Endodermal cell (in vitro differentiated cells): ENCODE results near the gene A1CF. TPM values are rescaled to one million over a fixed set of nuclear protein-coding genes. Genes with fewer than 3 reads are reported as not detected.
"Not testable (repeated sequence)": the region's sequence is repeated elsewhere in the genome, so short reads cannot be mapped to it uniquely, and the experiment has no call there.

Experiments used
- DNase-seq: peaks from one replicate; pipeline ENCODE4 v3.0.0-alpha.2; 2017
- H3K27ac ChIP-seq: 2 replicates; pipeline ENCODE4 v1.5.1; 2013; ENCODE audit warnings: mild to moderate bottlenecking, low read depth, low read length, moderate library complexity
- H3K27me3 ChIP-seq: 2 replicates; pipeline ENCODE4 v1.6.1; 2013; ENCODE audit warnings: mild to moderate bottlenecking, low read length, moderate library complexity; ENCODE audit not compliant: insufficient read depth, control insufficient read depth, poor library complexity, severe bottlenecking
- H3K36me3 ChIP-seq: 2 replicates; pipeline ENCODE4 v1.7.0; 2013; ENCODE audit warnings: mild to moderate bottlenecking, low read length, moderate library complexity; ENCODE audit not compliant: control insufficient read depth, insufficient read depth
- H3K4me1 ChIP-seq: one replicate; pipeline ENCODE4 v1.7.0; 2013; ENCODE audit warnings: low read length; ENCODE audit not compliant: control insufficient read depth, insufficient read depth
- H3K4me3 ChIP-seq: 2 replicates; pipeline ENCODE4 v1.5.1; 2013; ENCODE audit warnings: mild to moderate bottlenecking, low read length, moderate library complexity
- H3K9ac ChIP-seq: 2 replicates; pipeline ENCODE4 v1.6.1; 2013; ENCODE audit warnings: mild to moderate bottlenecking, low read length, moderate library complexity; ENCODE audit not compliant: poor library complexity, severe bottlenecking; ENCODE audit errors: extremely low read depth
- H3K9me3 ChIP-seq: 2 replicates; pipeline ENCODE4 v1.6.1; 2013; ENCODE audit warnings: mild to moderate bottlenecking, low read length, moderate library complexity; ENCODE audit not compliant: control insufficient read depth
- H3K27ac Mint-ChIP-seq: 2 replicates; pipeline ENCODE4 v1.8.0; 2020; ENCODE audit warnings: mixed read lengths
- H3K27me3 Mint-ChIP-seq: 2 replicates; pipeline ENCODE4 v1.8.0; 2021; ENCODE audit warnings: mild to moderate bottlenecking, mixed read lengths; ENCODE audit not compliant: insufficient read depth
- H3K36me3 Mint-ChIP-seq: 2 replicates; pipeline ENCODE4 v1.8.0; 2020; ENCODE audit warnings: low read depth, mixed read lengths
- H3K4me1 Mint-ChIP-seq: 2 replicates; pipeline ENCODE4 v1.8.0; 2020; ENCODE audit warnings: mixed read lengths
- H3K4me3 Mint-ChIP-seq: 2 replicates; pipeline ENCODE4 v1.8.0; 2020; ENCODE audit warnings: mild to moderate bottlenecking, moderate library complexity, mixed read lengths
- H3K9me3 Mint-ChIP-seq: 2 replicates; pipeline ENCODE4 v1.8.0; 2020; ENCODE audit warnings: mild to moderate bottlenecking, mixed read lengths
- WGBS, 2 experiments: methylation state at CpG; one replicate each; pipeline versions ENCODE4 v1.1.5 to v1.1.7; 2013; ENCODE audit warnings: missing lambda C conversion rate in 2 of 2, mixed read lengths in 1 of 2; ENCODE audit not compliant: insufficient coverage in 1 of 2, insufficient read length in 1 of 2; 5-methylcytosine and 5-hydroxymethylcytosine counted together
- total RNA-seq, 2 donors: library from RNA; stranded (reverse); fragmentation: NEBNext Ultra II Directional in 1 of 2; extraction: Animal tissue kit (Norgen Biotek cat#: 25700) in 1 of 2; gene quantifications; 2 replicates in 1 of 2; 3 replicates in 1 of 2; pipeline ENCODE4 v1.2.1, GENCODE V29; 2021

Gene A1CF
- total RNA-seq, 2 donors from 2014 or later = 0.33 to 1.9 TPM

DNA sequence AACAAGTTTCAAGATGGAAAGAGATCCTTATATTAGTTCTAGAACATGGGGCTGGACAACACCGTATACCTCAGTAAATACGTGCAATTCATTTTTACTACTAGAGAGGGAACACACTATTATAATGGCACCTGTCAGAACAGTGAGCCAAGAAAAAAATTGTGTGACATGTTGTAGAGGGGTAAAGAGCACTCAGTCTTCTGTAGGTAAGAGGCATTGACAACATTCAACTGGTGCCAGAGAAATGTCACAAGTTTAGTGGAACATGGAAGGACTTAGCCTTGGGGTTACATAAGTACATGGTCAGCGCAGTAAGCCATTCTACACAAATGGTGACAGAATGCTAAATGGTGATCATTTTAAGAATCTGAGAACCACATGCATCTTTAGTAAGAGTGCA lies 113.4 kb downstream of the A1CF start:
- H3K4me3 Mint-ChIP-seq, H3K27me3 ChIP-seq, H3K27ac ChIP-seq, H3K9me3 Mint-ChIP-seq, H3K27me3 Mint-ChIP-seq, H3K9ac ChIP-seq, H3K4me1 ChIP-seq, H3K36me3 Mint-ChIP-seq, H3K9me3 ChIP-seq, DNase-seq, H3K27ac Mint-ChIP-seq, H3K36me3 ChIP-seq, H3K4me3 ChIP-seq, H3K4me1 Mint-ChIP-seq: not testable (repeated sequence)
- no CpG with 5 or more reads among the region's 3 CpGs for WGBS, 2 experiments

DNA sequence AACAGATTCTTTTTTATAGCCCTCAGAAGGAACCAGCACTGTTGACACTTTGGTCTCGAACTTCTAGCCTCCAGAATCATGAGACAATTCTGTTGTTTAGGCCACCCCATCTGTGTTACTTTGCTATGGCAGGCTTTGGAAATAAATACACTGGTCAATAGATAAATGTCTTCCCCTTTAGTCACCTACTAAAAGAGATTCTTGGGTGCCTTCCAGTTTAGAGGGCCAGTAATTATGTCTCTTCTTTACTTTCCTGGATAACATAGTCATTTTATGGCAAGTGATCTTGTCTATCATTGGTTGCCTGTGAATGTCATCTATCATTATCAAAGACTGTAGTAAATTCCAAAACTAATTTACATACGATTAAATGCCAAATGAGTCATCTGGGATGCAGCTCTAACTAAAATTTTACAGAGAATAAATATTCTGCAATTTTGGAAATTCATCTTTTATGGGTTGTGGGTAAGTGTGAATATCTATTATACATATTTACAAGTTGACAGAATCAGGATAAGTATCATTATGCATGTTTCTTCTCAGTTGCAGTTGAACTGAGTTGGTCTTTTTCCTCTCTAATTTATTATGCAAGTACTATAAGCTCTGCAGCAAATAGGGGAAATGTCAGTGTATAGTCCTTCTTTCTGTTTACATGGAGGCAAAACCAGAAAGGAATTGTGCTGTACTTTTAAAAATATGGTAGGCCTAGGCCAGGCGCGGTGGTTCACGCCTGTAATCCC lies 118.5 kb downstream of the A1CF start:
- H3K9ac ChIP-seq, H3K4me1 Mint-ChIP-seq, H3K27me3 Mint-ChIP-seq, H3K27me3 ChIP-seq, DNase-seq, H3K36me3 Mint-ChIP-seq, H3K9me3 ChIP-seq, H3K36me3 ChIP-seq, H3K4me3 Mint-ChIP-seq, H3K27ac ChIP-seq, H3K27ac Mint-ChIP-seq, H3K4me3 ChIP-seq, H3K4me1 ChIP-seq: not testable (repeated sequence)
- WGBS, 2 experiments = 95% methylated on average over 4 of the region's 5 CpGs; no CpG with 5 or more reads in 1 of the 2 experiments
- H3K9me3 Mint-ChIP-seq = peaks cover 13% of the 10 kb centered on the region

Other genes with a start within 250 kb of the A1CF start
- 1 to 10 TPM; 6.4 to 7.4 TPM for gene ASAH2B, start 145.7 kb downstream of the A1CF start, total RNA-seq
- 1 to 10 TPM; 1.3 to 2.7 TPM for gene PRKG1, start 188.9 kb upstream of the A1CF start, total RNA-seq